GM12878 (cell line): Measurements from ENCODE around the gene HTR3E. TPM values are rescaled to one million over a fixed set of nuclear protein-coding genes. Genes with fewer than 3 reads are reported as not detected.

Experiments used
- BCL3 ChIP-seq: IDR thresholded peaks from 2 replicates; pipeline ENCODE4 v1.6.1; 2011; ENCODE audit warnings: borderline replicate concordance, low read depth, mild to moderate bottlenecking, moderate library complexity, low read length; ENCODE audit not compliant: insufficient read depth, poor library complexity, severe bottlenecking
- CBX3 ChIP-seq: fragments of 200-600 bp; sonication (generic); IDR thresholded peaks from 2 replicates; pipeline ENCODE4 v1.6.1; 2016; ENCODE audit warnings: low read depth, borderline replicate concordance
- ETV6 ChIP-seq, 2 experiments: fragments of 450-650 bp in 1 of 2; IDR thresholded peaks in 1 of 2; conservative IDR thresholded peaks in 1 of 2; 2 replicates each; pipeline ENCODE4 v1.6.1; 2014; ENCODE audit warnings: antibody characterized with exemption in 1 of 2, borderline replicate concordance in 1 of 2, low read depth in 1 of 2, mild to moderate bottlenecking in 1 of 2, moderate library complexity in 1 of 2
- FOXK2 ChIP-seq: fragments of 450-650 bp; IDR thresholded peaks from 2 replicates; pipeline ENCODE4 v1.6.1; 2017; ENCODE audit warnings: mild to moderate bottlenecking, moderate library complexity
- KAT2A ChIP-seq: conservative IDR thresholded peaks from 2 replicates; pipeline ENCODE4 v1.6.1; 2011; ENCODE audit warnings: low read depth, low read length; ENCODE audit not compliant: control insufficient read depth
- SPI1 ChIP-seq: IDR thresholded peaks from 2 replicates; pipeline ENCODE4 v1.6.1; 2011; ENCODE audit warnings: low read depth, mild to moderate bottlenecking, low read length, moderate library complexity, borderline replicate concordance; ENCODE audit not compliant: insufficient read depth
- TCF3 ChIP-seq: IDR thresholded peaks from 2 replicates; pipeline ENCODE4 v1.6.1; 2012; ENCODE audit warnings: low read depth, mild to moderate bottlenecking, low read length, borderline replicate concordance; ENCODE audit not compliant: insufficient read depth
- USF2 ChIP-seq: IDR thresholded peaks from 2 replicates; pipeline ENCODE4 v1.6.1; 2011; ENCODE audit warnings: low read depth, low read length, improper control_type of control experiment, borderline replicate concordance
- ZBTB11 ChIP-seq: fragments of 450-650 bp; formaldehyde crosslinking; IDR thresholded peaks from 2 replicates; pipeline ENCODE4 v1.5.0; 2022; ENCODE audit warnings: mild to moderate bottlenecking, missing genetic modification characterization
- ZSCAN29 ChIP-seq: fragments of 450-650 bp; IDR thresholded peaks from 2 replicates; pipeline ENCODE4 v1.6.1; 2017; ENCODE audit warnings: mild to moderate bottlenecking, moderate library complexity
- polyA plus RNA-seq, 11 experiments: library from polyadenylated mRNA; depleted of rRNA in 4 of 11; unstranded in 6 of 11; stranded (reverse) in 5 of 11; fragments of >200 nt; fragmentation: Nextera tagmentation in 4 of 11; fragmentation: Illumina TruSeq in 1 of 11; extraction: Ambion mirVana in 4 of 11; extraction: Trizol in 1 of 11; gene quantifications; 1 replicate in 1 of 11; 2 replicates in 10 of 11; pipeline versions ENCODE4 v1.2.1 to v1.2.3, GENCODE V29; 2011 to 2016; ENCODE audit warnings: inconsistent platforms in 2 of 11, missing spikeins in 2 of 11, low read depth in 1 of 11
- total RNA-seq, 4 experiments: library from RNA; depleted of rRNA in 3 of 4; stranded (reverse); fragments of >200 nt in 3 of 4; fragmentation: Illumina TruSeq in 1 of 4; extraction: Trizol in 1 of 4; gene quantifications; 2 replicates each; pipeline versions ENCODE4 v1.2.1 to v1.2.3, GENCODE V29; 2013 to 2021
- TF ChIP-seq, protein P1 (sequence below): IDR thresholded peaks from 2 replicates; pipeline ENCODE4 v1.6.1; 2012; ENCODE audit warnings: low read depth, low read length, improper control_type of control experiment
- TF ChIP-seq, protein P2 (sequence below): fragments of 450-650 bp; IDR thresholded peaks from 2 replicates; pipeline ENCODE4 v1.6.1; 2017; ENCODE audit warnings: mild to moderate bottlenecking, moderate library complexity
- TF ChIP-seq, protein P3 (sequence below): fragments of 450-650 bp; formaldehyde crosslinking; IDR thresholded peaks from 2 replicates; pipeline ENCODE4 v1.4.0; 2022; ENCODE audit warnings: mild to moderate bottlenecking, moderate library complexity

The HTR3E gene
- total and polyA plus RNA-seq, 10 of the 15 experiments (the other 5 are each of a cell fraction or from before 2014, with no cell fraction given): not detected

- no peak for TF ChIP-seq USF2
- TF ChIP-seq, protein P1, sequence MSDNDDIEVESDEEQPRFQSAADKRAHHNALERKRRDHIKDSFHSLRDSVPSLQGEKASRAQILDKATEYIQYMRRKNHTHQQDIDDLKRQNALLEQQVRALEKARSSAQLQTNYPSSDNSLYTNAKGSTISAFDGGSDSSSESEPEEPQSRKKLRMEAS: peak; percentile 85
- TF ChIP-seq TCF3: no peak
- no peak for TF ChIP-seq BCL3
- peak; percentile 4; the same call in 1 of the 2 replicates for TF ChIP-seq SPI1
- TF ChIP-seq KAT2A: no peak
- no peak for TF ChIP-seq CBX3
- TF ChIP-seq, protein P2, sequence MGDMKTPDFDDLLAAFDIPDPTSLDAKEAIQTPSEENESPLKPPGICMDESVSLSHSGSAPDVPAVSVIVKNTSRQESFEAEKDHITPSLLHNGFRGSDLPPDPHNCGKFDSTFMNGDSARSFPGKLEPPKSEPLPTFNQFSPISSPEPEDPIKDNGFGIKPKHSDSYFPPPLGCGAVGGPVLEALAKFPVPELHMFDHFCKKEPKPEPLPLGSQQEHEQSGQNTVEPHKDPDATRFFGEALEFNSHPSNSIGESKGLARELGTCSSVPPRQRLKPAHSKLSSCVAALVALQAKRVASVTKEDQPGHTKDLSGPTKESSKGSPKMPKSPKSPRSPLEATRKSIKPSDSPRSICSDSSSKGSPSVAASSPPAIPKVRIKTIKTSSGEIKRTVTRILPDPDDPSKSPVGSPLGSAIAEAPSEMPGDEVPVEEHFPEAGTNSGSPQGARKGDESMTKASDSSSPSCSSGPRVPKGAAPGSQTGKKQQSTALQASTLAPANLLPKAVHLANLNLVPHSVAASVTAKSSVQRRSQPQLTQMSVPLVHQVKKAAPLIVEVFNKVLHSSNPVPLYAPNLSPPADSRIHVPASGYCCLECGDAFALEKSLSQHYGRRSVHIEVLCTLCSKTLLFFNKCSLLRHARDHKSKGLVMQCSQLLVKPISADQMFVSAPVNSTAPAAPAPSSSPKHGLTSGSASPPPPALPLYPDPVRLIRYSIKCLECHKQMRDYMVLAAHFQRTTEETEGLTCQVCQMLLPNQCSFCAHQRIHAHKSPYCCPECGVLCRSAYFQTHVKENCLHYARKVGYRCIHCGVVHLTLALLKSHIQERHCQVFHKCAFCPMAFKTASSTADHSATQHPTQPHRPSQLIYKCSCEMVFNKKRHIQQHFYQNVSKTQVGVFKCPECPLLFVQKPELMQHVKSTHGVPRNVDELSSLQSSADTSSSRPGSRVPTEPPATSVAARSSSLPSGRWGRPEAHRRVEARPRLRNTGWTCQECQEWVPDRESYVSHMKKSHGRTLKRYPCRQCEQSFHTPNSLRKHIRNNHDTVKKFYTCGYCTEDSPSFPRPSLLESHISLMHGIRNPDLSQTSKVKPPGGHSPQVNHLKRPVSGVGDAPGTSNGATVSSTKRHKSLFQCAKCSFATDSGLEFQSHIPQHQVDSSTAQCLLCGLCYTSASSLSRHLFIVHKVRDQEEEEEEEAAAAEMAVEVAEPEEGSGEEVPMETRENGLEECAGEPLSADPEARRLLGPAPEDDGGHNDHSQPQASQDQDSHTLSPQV: no peak
- no peak for TF ChIP-seq FOXK2
- TF ChIP-seq ETV6 (conservative IDR thresholded peaks at IDR 0.05 in 1 of 2, IDR thresholded peaks at IDR 0.05 in 1 of 2; ENCODE audit: borderline replicate concordance in 1 of 2, low read depth in 1 of 2): no peak
- peak; percentile 60; the same call in 1 of the 2 replicates for TF ChIP-seq ZBTB11
- no peak for TF ChIP-seq ZSCAN29
- TF ChIP-seq, protein P3, sequence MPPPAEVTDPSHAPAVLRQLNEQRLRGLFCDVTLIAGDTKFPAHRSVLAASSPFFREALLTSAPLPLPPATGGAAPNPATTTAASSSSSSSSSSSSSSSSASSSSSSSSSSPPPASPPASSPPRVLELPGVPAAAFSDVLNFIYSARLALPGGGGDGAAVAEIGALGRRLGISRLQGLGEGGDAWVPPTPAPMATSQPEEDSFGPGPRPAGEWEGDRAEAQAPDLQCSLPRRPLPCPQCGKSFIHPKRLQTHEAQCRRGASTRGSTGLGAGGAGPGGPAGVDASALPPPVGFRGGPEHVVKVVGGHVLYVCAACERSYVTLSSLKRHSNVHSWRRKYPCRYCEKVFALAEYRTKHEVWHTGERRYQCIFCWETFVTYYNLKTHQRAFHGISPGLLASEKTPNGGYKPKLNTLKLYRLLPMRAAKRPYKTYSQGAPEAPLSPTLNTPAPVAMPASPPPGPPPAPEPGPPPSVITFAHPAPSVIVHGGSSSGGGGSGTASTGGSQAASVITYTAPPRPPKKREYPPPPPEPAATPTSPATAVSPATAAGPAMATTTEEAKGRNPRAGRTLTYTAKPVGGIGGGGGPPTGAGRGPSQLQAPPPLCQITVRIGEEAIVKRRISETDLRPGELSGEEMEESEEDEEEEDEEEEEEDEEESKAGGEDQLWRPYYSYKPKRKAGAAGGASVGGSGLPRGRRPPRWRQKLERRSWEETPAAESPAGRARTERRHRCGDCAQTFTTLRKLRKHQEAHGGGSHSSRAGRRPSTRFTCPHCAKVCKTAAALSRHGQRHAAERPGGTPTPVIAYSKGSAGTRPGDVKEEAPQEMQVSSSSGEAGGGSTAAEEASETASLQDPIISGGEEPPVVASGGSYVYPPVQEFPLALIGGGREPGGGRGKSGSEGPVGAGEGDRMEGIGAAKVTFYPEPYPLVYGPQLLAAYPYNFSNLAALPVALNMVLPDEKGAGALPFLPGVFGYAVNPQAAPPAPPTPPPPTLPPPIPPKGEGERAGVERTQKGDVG (CRISPR knock-in tag): no peak
Measured at GRCh38 chr3:184133840-184134745, 37.2 kb downstream of the HTR3E start (continued).
